ENCODE data around the gene TMEM179B. TPM values are rescaled to one million over a fixed set of nuclear protein-coding genes. Genes with fewer than 3 reads are reported as not detected.
"Not testable (repeated sequence)": the region's sequence is repeated elsewhere in the genome, so short reads cannot be mapped to it uniquely, and the experiment has no call there.

The TMEM179B gene
- 10 to 100 TPM; 37.3 to 40.8 TPM for total RNA-seq

DNA sequence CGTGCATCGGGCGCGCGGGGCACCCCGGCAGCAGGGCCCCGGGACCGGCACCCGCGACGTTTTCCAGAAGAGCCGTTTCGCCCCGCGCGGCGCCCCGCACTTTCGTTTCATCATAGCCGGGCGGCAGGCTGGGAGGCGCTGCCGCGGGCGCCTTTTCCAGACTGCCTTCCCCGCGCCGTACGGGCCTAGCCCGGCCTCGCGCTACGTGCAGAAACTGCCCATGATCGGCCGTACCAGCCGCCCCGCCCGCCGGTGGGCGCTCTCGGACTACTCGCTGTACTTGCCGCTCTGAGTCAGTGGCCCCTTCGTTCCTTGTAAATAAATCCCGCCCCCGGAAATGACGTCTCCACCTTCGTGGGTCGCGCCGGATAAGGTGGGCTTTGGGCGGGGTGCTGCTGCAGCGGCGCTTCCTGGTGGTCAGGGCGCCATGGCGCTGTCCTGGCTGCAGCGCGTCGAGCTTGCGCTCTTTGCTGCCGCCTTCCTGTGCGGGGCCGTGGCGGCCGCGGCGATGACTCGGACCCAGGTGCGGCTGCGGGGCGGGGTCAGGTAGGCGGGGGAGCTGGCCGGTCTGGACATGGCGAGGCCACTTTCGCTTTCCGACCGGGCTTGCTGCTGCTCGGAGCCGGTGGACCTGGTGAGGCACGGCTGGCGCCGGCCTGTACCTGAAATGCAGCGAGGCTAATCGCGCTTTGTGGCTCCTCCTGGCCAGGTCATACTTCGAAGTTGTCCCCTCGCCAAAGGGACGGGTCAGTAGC is at the start of gene TMEM179B:
TMEM179B (plus strand) TSS at position 398 of the 755 bp plus-strand sequence; CDS start at position 428, 30 bp downstream.
- peak; percentile 70 for ATAC-seq
- H3K4me3 Mint-ChIP-seq = peak within 1 kb of the TSS; percentile 96
- peaks cover 46% of the 10 kb centered on the region for H3K4me1 Mint-ChIP-seq (ENCODE audit: low read depth)
- H3K36me3 Mint-ChIP-seq (ENCODE audit: low read depth) = peaks cover 65% of the 10 kb centered on the region
- DNase-seq = peak; percentile 100
- H3K9me3 Mint-ChIP-seq (ENCODE audit: insufficient read depth) = no peaks in the 10 kb centered on the region
- H3K27me3 Mint-ChIP-seq (ENCODE audit: low read depth) = no peaks in the 10 kb centered on the region
- H3K27ac Mint-ChIP-seq = peak within 1 kb of the TSS; percentile 98
- ChIA-PET CTCF (interaction anchor here (0.7 to 7.9 kb wide), 53 partner anchors 9 to 362 kb away, joined by 3 to 144 read pairs (median 7); partner anchors contain the start of genes C11orf98, CSKMT, HNRNPUL2 and LBHD1), POLR2A (interaction anchor here (0.5 to 7.8 kb wide), 32 partner anchors 9 to 1406 kb away, joined by 3 to 190 read pairs (median 4); partner anchors contain the start of genes HNRNPUL2, NXF1, POLR2G and SLC3A2)

DNA sequence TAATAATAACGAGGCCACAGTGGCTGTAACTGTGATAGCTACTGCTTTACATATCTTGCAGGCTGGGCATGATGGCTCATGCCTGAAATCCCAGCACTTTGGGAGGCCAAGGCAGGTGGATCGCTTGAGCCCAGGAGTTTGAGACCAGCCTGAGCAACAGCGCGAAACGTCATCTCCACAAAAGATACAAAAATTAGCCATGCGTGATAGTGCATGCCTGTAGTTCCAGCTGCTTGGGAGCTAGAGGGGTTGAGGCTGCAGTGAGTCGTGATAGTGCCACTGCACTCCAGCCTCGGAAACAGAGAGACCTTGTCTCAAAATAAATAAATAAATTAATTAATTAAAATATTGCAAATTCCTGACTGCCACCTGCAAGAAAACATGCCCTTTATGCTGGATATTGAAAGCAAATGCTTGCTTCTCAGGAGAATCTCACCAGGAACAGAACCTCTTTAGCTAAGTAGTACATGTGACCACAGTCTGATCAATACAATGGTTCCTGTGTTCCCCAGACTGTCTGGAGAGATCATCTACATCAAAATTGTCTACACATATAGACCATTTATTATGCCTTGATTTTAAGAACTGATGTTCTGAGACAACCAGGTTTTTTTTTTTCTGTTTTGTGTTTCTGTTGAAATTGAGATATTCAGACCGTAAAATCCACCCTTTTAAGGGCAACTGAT is 39.6 kb upstream of the TMEM179B start:
- Mint-ChIP-seq H3K27ac (no peak overlapping the region), H3K4me1 (ENCODE audit: low read depth) (peaks cover 24% of the 10 kb centered on the region), H3K36me3 (ENCODE audit: low read depth) (peaks cover 12% of the 10 kb centered on the region), H3K4me3 (no peak overlapping the region), H3K27me3 (ENCODE audit: low read depth) (no peaks in the 10 kb centered on the region), H3K9me3 (ENCODE audit: insufficient read depth) (no peaks in the 10 kb centered on the region)
- ATAC-seq (no peak), DNase-seq (no peak)
- ChIA-PET CTCF (interaction anchor here (1.1 kb wide), 1 partner anchor 40 kb away, joined by 4 read pairs; the partner anchor contains the start of gene TMEM179B), POLR2A (interaction anchor here (0.6 to 1.7 kb wide), 3 partner anchors 15 to 94 kb away, joined by 4 to 6 read pairs (median 4); partner anchors contain the start of gene STX5)

DNA sequence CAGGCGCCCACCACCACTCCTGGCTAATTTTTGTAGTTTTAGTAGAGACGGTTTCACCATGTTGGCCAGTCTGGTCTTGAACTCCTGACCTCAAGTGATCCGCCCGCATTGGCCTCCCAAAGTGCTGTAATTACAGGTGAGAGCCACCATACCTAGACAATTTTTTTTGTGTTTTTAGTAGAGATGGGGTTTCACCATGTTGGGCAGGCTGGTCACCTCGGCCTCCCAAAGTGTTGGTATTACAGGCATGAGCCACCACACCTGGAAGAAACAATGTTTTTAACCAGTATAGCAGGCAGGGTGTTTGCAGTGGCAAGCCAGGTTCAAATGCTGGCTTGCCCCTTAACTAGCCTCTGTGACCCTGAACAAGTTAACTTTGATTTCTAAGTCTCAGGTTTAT is 37.3 kb upstream of the TMEM179B start:
- POLR2A ChIA-PET; H3K4me3 Mint-ChIP-seq; H3K9me3 Mint-ChIP-seq (ENCODE audit: insufficient read depth); ATAC-seq; DNase-seq; H3K27ac Mint-ChIP-seq; CTCF ChIA-PET; H3K27me3 Mint-ChIP-seq (ENCODE audit: low read depth): not testable (repeated sequence)
- peaks cover 37% of the 10 kb centered on the region for H3K4me1 Mint-ChIP-seq (ENCODE audit: low read depth)
- peaks cover 16% of the 10 kb centered on the region for H3K36me3 Mint-ChIP-seq (ENCODE audit: low read depth)

- ChIA-PET POLR2A (interaction anchor here (0.6 to 4.8 kb wide), 7 partner anchors 10 to 129 kb away, joined by 3 to 48 read pairs (median 16); partner anchors contain the start of genes HNRNPUL2, POLR2G, SLC3A2 and TAF6L), CTCF (interaction anchor here (0.7 to 3.8 kb wide), 5 partner anchors 10 to 360 kb away, joined by 3 to 47 read pairs (median 5); partner anchors contain the start of genes POLR2G and TMEM179B)
- ATAC-seq (no peak), DNase-seq (no peak)
- Mint-ChIP-seq H3K4me3 (peak overlapping the region; percentile 2), H3K36me3 (ENCODE audit: low read depth) (peaks cover 16% of the 10 kb centered on the region), H3K27ac (no peak overlapping the region), H3K4me1 (ENCODE audit: low read depth) (peaks cover 37% of the 10 kb centered on the region), H3K9me3 (ENCODE audit: insufficient read depth) (no peaks in the 10 kb centered on the region), H3K27me3 (ENCODE audit: low read depth) (no peaks in the 10 kb centered on the region)
These were observed 34.9 kb upstream of the TMEM179B start for GRCh38 chr11:62752177-62752785.

GRCh38 chr11:62752994-62753735 is 34.0 kb upstream of the TMEM179B start:
- ATAC-seq = no peak
- Mint-ChIP-seq H3K27me3 (ENCODE audit: low read depth) (no peaks in the 10 kb centered on the region), H3K9me3 (ENCODE audit: insufficient read depth) (no peaks in the 10 kb centered on the region), H3K4me3 (peak overlapping the region; percentile 94), H3K36me3 (ENCODE audit: low read depth) (peaks cover 16% of the 10 kb centered on the region), H3K27ac (peak overlapping the region; percentile 97), H3K4me1 (ENCODE audit: low read depth) (peaks cover 34% of the 10 kb centered on the region)
- ChIA-PET POLR2A (interaction anchor here (0.6 to 4.8 kb wide), 30 partner anchors 9 to 325 kb away, joined by 3 to 48 read pairs (median 5); partner anchors contain the start of genes C11orf98, CSKMT, HNRNPUL2 and LBHD1), CTCF (interaction anchor here (0.7 to 3.8 kb wide), 25 partner anchors 9 to 1236 kb away, joined by 3 to 47 read pairs (median 4); partner anchors contain the start of genes HNRNPUL2, POLR2G, TAF6L and TMEM179B)
- DNase-seq = peak; percentile 26

- H3K36me3 Mint-ChIP-seq (ENCODE audit: low read depth) = peaks cover 13% of the 10 kb centered on the region
- peak within 1 kb of the TSS; percentile 94 for H3K4me3 Mint-ChIP-seq
- CTCF ChIA-PET = interaction anchor here (0.6 to 3.8 kb wide), 27 partner anchors 8 to 1237 kb away, joined by 3 to 47 read pairs (median 4); partner anchors contain the start of genes C11orf98, CSKMT, HNRNPUL2 and POLR2G
- DNase-seq (peak; percentile 99), ATAC-seq (peak; percentile 99)
- POLR2A ChIA-PET = interaction anchor here (0.6 to 4.8 kb wide), 32 partner anchors 8 to 977 kb away, joined by 3 to 48 read pairs (median 5); partner anchors contain the start of genes C11orf98, CSKMT, HNRNPUL2 and LBHD1
- H3K27me3 Mint-ChIP-seq (ENCODE audit: low read depth) = no peaks in the 10 kb centered on the region
- H3K4me1 Mint-ChIP-seq (ENCODE audit: low read depth) = peaks cover 31% of the 10 kb centered on the region
- no peaks in the 10 kb centered on the region for H3K9me3 Mint-ChIP-seq (ENCODE audit: insufficient read depth)
- peak within 1 kb of the TSS; percentile 97 for H3K27ac Mint-ChIP-seq
These were observed 33.2 kb upstream of the TMEM179B start, which contains the start of gene ZBTB3 for GRCh38 chr11:62753736-62754603. Gene ZBTB3 (minus strand): TSS chr11:62754160. CDS start chr11:62753664, 496 bp downstream.

DNA sequence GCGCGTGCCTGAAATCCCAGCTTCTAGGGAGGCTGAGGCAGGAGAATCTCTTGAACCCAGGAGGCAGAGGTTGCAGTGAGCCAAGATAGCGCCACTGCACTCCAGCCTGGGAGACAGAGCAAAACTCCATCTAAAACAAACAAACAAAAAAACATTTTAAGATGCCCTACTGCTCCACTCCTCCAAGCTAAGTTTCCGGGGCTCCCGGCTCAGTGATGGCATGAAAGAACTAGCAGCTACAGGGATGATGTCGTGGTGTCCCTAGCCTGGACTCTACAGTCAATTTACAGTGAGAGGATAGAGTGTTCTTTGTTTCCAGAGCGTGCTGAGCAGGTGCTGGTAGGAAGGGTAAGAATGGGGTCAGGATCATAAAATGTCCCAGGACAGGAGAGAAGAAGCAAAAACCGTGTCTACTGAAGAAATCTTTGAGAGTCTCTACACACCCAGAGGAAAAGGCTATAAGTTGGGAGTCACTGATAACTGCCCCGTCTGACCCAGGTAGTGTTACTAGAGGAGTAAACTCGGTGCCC is 32.1 kb upstream of the TMEM179B start:
- DNase-seq = no peak
- Mint-ChIP-seq H3K27ac (peak overlapping the region; percentile 10), H3K4me1 (ENCODE audit: low read depth) (peaks cover 22% of the 10 kb centered on the region), H3K4me3 (peak overlapping the region; percentile 94), H3K27me3 (ENCODE audit: low read depth) (no peaks in the 10 kb centered on the region), H3K36me3 (ENCODE audit: low read depth) (peaks cover 7% of the 10 kb centered on the region), H3K9me3 (ENCODE audit: insufficient read depth) (no peaks in the 10 kb centered on the region)
- CTCF ChIA-PET = interaction anchor here (2.2 to 3.8 kb wide), 3 partner anchors 13 to 32 kb away, joined by 14 to 47 read pairs (median 22); partner anchors contain the start of genes TMEM179B and TTC9C
- POLR2A ChIA-PET = interaction anchor here (1.3 to 4.8 kb wide), 5 partner anchors 14 to 100 kb away, joined by 3 to 48 read pairs (median 14); partner anchors contain the start of gene TMEM179B
- no peak for ATAC-seq

DNA sequence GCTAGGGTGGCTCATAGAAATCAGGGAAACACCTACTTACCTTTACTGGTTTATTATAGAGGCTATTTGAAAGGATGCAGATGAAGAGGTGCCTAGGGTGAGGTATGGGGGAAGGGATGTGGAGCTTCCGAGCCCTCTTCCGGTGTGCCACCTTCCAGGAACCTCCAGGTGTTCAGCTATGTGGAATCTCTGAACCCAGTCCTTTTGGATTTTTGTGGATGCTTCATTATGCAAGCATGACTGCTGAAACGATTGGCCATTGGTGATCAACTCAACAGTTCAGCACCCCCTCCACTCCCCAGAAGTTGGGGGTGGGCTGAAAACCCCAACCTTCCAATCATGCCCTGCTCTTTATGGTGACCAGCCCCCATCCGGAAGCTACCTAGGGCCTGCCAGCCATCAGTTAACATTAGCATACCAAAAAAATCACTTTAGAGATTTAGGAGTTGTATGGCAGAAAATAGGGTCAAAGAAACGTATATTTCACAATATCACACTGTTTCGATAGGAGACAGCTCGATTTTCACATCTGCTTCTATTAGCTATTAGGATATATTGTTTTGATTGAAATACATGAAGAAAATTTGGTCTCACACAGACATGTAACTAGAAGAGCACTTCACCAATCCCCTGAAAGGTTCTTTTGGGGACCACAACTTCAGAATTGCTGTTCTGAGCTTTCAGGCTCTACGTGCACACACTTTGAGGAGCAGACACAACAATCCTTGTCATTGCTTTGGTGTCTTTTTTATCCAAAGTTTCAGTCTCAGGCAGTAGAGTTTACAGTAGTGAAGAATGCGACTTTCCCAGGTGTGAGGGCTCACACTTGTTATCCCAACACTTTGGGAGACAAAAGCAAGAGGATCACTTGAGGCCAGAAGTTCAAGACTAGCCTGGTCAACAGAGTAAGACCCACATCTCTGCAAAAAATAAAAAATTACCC is 29.1 kb upstream of the TMEM179B start:
- H3K4me1 Mint-ChIP-seq (ENCODE audit: low read depth) = peaks cover 24% of the 10 kb centered on the region
- no peak for ATAC-seq
- no peak for DNase-seq
- H3K9me3 Mint-ChIP-seq (ENCODE audit: insufficient read depth) = no peaks in the 10 kb centered on the region
- no peak overlapping the region for H3K4me3 Mint-ChIP-seq
- H3K27me3 Mint-ChIP-seq (ENCODE audit: low read depth) = no peaks in the 10 kb centered on the region
- peaks cover 5% of the 10 kb centered on the region for H3K36me3 Mint-ChIP-seq (ENCODE audit: low read depth)
- ChIA-PET CTCF (interaction anchor here (0.9 to 2.3 kb wide), 4 partner anchors 11 to 77 kb away, joined by 3 to 10 read pairs (median 4); no protein-coding TSS in a partner anchor), POLR2A (interaction anchor here (0.6 to 2.2 kb wide), 4 partner anchors 20 to 83 kb away, joined by 3 to 9 read pairs (median 3); partner anchors contain the start of genes BSCL2, GNG3 and STX5)
- H3K27ac Mint-ChIP-seq = no peak overlapping the region

DNA sequence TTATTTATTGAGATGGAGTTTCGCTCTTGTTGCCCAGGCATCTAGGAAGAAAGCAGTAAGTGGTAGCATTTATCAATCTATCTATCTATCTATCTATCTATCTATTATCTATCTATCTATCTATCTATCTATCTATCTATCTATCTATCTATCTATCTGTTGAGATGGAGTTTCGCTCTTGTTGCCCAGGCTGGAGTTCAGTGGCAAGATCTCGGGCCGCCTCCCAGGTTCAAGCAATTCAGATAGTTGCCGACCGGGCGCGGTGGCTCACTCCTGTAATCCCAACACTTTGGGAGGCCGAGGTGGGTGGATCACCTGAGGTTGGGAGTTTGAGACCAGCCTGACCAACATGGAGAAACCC is 26.4 kb upstream of the TMEM179B start:
- not testable (repeated sequence) for DNase-seq; ATAC-seq; H3K9me3 Mint-ChIP-seq (ENCODE audit: insufficient read depth); H3K27me3 Mint-ChIP-seq (ENCODE audit: low read depth); H3K36me3 Mint-ChIP-seq (ENCODE audit: low read depth)
- ChIA-PET POLR2A (interaction anchor here (1.0 to 3.3 kb wide), 9 partner anchors 8 to 120 kb away, joined by 3 to 32 read pairs (median 15); partner anchors contain the start of genes C11orf98, CSKMT, HNRNPUL2 and SLC3A2), CTCF (interaction anchor here (0.8 to 2.9 kb wide), 7 partner anchors 10 to 121 kb away, joined by 3 to 29 read pairs (median 6); partner anchors contain the start of genes C11orf98, CSKMT, HNRNPUL2 and TAF6L)
- peaks cover 17% of the 10 kb centered on the region for H3K4me1 Mint-ChIP-seq (ENCODE audit: low read depth)
- peak overlapping the region; percentile 83 for H3K4me3 Mint-ChIP-seq
- H3K27ac Mint-ChIP-seq = peak overlapping the region; percentile 84

All from activated CD8-positive, alpha-beta T cell treated with anti-CD3 and anti-CD28 coated beads, Interleukin-2, amount 10 ng/mL, durations not matched to agents 7 days and 5 days (primary cell).